PFSK-1 (cell line): ENCODE measurements around the gene HRH3.

Experiments used
- FOXP2 ChIP-seq: optimal IDR thresholded peaks from 2 replicates; pipeline ENCODE3; 2011; ENCODE audit warnings: borderline replicate concordance, control low read depth, inconsistent platforms; ENCODE audit not compliant: insufficient read depth; ENCODE audit errors: extremely low read length, extremely low read depth
- POLR2AphosphoS5 ChIP-seq: IDR thresholded peaks from 2 replicates; pipeline ENCODE4 v1.6.1; 2012; ENCODE audit warnings: low read depth, mild to moderate bottlenecking, control low read depth, low read length, moderate library complexity
- SIN3A ChIP-seq: IDR thresholded peaks from 2 replicates; pipeline ENCODE4 v1.6.1; 2012; ENCODE audit warnings: mild to moderate bottlenecking, low read length, moderate library complexity, borderline replicate concordance; ENCODE audit not compliant: insufficient read depth
- TAF1 ChIP-seq: IDR thresholded peaks from 2 replicates; pipeline ENCODE4 v1.6.1; 2012; ENCODE audit warnings: low read length, control low read depth, borderline replicate concordance; ENCODE audit not compliant: insufficient read depth
- TF ChIP-seq, protein P1 (sequence below), 2 experiments: IDR thresholded peaks; 2 replicates each; pipeline versions ENCODE4 v1.6.1 to v1.8.0; 2011 to 2012; ENCODE audit warnings: low read depth in 2 of 2, low read length in 2 of 2, control low read depth in 1 of 2, inconsistent platforms in 1 of 2, mild to moderate bottlenecking in 1 of 2, moderate library complexity in 1 of 2; ENCODE audit not compliant: insufficient read depth in 1 of 2

Gene HRH3

DNA sequence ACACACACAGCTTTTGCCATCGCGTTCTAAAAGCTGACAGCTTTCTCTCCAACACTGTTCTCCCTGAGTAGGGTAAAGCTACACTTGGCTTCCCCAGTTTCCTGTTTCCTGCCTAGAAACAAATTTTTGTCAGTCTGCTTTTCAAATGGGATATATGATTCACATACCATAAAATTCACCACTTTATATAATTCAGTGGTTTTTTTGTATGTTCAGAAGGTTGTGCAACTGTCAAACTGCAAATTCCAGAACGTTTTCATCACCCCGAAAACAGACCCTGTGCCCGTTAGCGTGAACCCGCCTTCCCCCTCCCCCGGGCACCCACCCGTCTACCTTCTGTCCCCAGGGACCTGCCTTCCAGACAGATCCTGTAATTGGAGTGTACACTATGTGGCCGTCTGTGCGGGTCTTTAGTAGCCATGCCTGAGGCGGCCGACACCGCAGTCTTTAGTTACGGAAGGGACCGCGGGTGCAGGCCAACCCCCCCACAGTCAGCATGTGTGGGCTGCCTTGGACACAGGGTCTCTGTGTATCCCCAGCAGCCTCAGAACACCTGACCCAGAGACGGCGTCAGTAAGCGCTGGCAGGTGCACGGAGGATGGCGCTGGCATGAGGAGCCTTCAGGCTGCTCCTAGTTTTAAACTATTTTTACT is 16.6 kb downstream of the HRH3 start:
- TF ChIP-seq SIN3A (no peak), FOXP2 (no peak), POLR2AphosphoS5 (no peak), TAF1 (no peak)
- TF ChIP-seq, protein P1, sequence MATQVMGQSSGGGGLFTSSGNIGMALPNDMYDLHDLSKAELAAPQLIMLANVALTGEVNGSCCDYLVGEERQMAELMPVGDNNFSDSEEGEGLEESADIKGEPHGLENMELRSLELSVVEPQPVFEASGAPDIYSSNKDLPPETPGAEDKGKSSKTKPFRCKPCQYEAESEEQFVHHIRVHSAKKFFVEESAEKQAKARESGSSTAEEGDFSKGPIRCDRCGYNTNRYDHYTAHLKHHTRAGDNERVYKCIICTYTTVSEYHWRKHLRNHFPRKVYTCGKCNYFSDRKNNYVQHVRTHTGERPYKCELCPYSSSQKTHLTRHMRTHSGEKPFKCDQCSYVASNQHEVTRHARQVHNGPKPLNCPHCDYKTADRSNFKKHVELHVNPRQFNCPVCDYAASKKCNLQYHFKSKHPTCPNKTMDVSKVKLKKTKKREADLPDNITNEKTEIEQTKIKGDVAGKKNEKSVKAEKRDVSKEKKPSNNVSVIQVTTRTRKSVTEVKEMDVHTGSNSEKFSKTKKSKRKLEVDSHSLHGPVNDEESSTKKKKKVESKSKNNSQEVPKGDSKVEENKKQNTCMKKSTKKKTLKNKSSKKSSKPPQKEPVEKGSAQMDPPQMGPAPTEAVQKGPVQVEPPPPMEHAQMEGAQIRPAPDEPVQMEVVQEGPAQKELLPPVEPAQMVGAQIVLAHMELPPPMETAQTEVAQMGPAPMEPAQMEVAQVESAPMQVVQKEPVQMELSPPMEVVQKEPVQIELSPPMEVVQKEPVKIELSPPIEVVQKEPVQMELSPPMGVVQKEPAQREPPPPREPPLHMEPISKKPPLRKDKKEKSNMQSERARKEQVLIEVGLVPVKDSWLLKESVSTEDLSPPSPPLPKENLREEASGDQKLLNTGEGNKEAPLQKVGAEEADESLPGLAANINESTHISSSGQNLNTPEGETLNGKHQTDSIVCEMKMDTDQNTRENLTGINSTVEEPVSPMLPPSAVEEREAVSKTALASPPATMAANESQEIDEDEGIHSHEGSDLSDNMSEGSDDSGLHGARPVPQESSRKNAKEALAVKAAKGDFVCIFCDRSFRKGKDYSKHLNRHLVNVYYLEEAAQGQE (IDR thresholded peaks at IDR 0.05; ENCODE audit: insufficient read depth in 1 of 2, low read depth in 2 of 2, low read length in 2 of 2), result no peak

- TF ChIP-seq SIN3A (no peak), POLR2AphosphoS5 (no peak), TAF1 (no peak), FOXP2 (no peak)
- TF ChIP-seq, protein P1 (IDR thresholded peaks at IDR 0.05; ENCODE audit: insufficient read depth in 1 of 2, low read depth in 2 of 2, low read length in 2 of 2), result no peak
Measured at GRCh38 chr20:62202676-62203377, 17.3 kb downstream of the HRH3 start.

- no peak for TF ChIP-seq TAF1
- TF ChIP-seq FOXP2, result no peak
- TF ChIP-seq POLR2AphosphoS5, result no peak
- TF ChIP-seq, protein P1 (IDR thresholded peaks at IDR 0.05; ENCODE audit: insufficient read depth in 1 of 2, low read depth in 2 of 2, low read length in 2 of 2), result no peak; a peak in 1 of 4 replicates
- no peak for TF ChIP-seq SIN3A
Measured at GRCh38 chr20:62202083-62202395, 18.0 kb downstream of the HRH3 start.

- TF ChIP-seq TAF1, result no peak
- no peak for TF ChIP-seq POLR2AphosphoS5
- TF ChIP-seq SIN3A, result no peak
- TF ChIP-seq, protein P1 (IDR thresholded peaks at IDR 0.05; ENCODE audit: insufficient read depth in 1 of 2, low read depth in 2 of 2, low read length in 2 of 2), result no peak
- TF ChIP-seq FOXP2, result no peak
Measured at GRCh38 chr20:62201173-62202082, 18.6 kb downstream of the HRH3 start.
